Motor neuron (in vitro differentiated cells): ENCODE data around the gene TIMMDC1. TPM values are rescaled to one million over a fixed set of nuclear protein-coding genes. Genes with fewer than 3 reads are reported as not detected.
A peak's percentile ranks its signal among the peaks of the same experiment; 100 is the strongest.

ENCODE experiments used
- ATAC-seq, 8 experiments: fragments of 200-7000 bp; cut with Tn5 transposase; replicated peaks in 6 of 8; 2 replicates each; pipeline ENCODE4 v1.8.0; 2021; ENCODE audit warnings: mild to moderate bottlenecking in 8 of 8, moderate library complexity in 8 of 8
- H3K27ac ChIP-seq, 2 donors: fragments of 250-450 bp; sonication (Bioruptor Pico); 2 replicates each; pipeline ENCODE4 v1.9.0; 2021; ENCODE audit warnings: antibody characterized with exemption in 2 of 2, mild to moderate bottlenecking in 2 of 2, moderate library complexity in 1 of 2
- H3K4me1 ChIP-seq, 2 donors: fragments of 250-450 bp; sonication (Bioruptor Pico); replicated peaks in 1 of 2; 2 replicates each; pipeline ENCODE4 v1.6.1; 2021; ENCODE audit warnings: antibody characterized with exemption in 2 of 2, mild to moderate bottlenecking in 2 of 2, moderate library complexity in 1 of 2
- H3K4me3 ChIP-seq, 5 donors: fragments of 250-450 bp; sonication (Bioruptor Pico); 2 replicates each; pipeline ENCODE4 v1.9.0; 2021; ENCODE audit warnings: antibody characterized with exemption in 5 of 5, mild to moderate bottlenecking in 5 of 5, moderate library complexity in 4 of 5
- WGBS, 10 experiments: fragments of 450-650 bp; shearing (Covaris generic); methylation state at CpG; one replicate each; pipeline ENCODE4 v1.0.0; 2022; 5-methylcytosine and 5-hydroxymethylcytosine counted together
- in situ Hi-C, 9 experiments: fragments of 400-800 bp; cut with MboI; loops; one replicate each; pipeline ENCODE4 v1.15.0; 2021; ENCODE audit warnings: low sequenced_read_pairs in 9 of 9, low pct_unique_long_range_greater_than_20kb in 2 of 9; ENCODE audit not compliant: unreplicated experiment in 9 of 9
- total RNA-seq, 8 experiments: library from RNA; unstranded; fragments of 300-600 nt; gene quantifications; 2 replicates each; pipeline versions ENCODE4 v1.2.3 to v1.2.4, GENCODE V29; 2022

Gene TIMMDC1
- total RNA-seq = 100 to 1,000 TPM in 1 of 8 experiments, 10 to 100 TPM in 7; 51.9 to 101 (median 75.1) TPM

GRCh38 chr3:119498186-119499011 lies at the start of gene TIMMDC1:
Gene TIMMDC1, plus strand, starts transcription at chr3:119498547. Its CDS starts 187 bp downstream, at chr3:119498734.
- WGBS, 10 experiments = 0 to 2% (median 0%) methylated on average over 5 to 12 of the region's 58 CpGs; no CpG with 5 or more reads in 1 of the 10 experiments
- in situ Hi-C loops = no loop called here
- Histone ChIP-seq H3K4me1 (peaks cover 12 to 21% of the 10 kb centered on the region in 2 donors), H3K27ac (peak within 1 kb of the TSS; percentile 87 to 95), H3K4me3 (peak within 1 kb of the TSS; percentile 72 to 100 (median 83))
- ATAC-seq = peak; percentile 95 to 99 (median 98)

DNA sequence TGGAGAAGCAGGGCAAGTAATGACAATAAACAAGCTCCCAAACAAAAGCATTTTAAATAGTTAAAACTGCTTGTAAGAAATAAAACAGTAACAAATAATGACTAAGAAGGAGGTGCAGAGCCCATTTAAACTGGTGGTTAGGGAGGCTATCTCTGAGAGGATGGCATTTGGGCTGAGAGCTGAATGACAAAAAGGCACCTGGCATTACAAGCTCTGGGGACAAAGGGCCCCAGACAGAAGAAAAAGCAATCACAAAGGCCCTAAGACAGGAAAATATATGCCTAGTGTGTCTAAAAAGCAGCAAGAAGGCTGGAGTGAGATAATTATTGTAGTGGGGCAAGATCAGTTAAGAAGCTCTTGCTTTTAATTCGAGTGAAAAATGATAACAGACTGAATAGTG lies 44.5 kb upstream of the TIMMDC1 start:
- Histone ChIP-seq H3K4me1 (peaks cover 4 to 5% of the 10 kb centered on the region in 2 donors), H3K27ac (no peak overlapping the region), H3K4me3 (no peak overlapping the region)
- in situ Hi-C loops = loop anchor here in 1 of 9 experiments (25.0 kb wide), 1 partner anchor 233 kb away; the partner anchor contains the start of gene COX17
- ATAC-seq = peak in 4 of 8 experiments; percentile 6 to 91 (median 52)
- 0 to 100% (median 33%) methylated on average over 1 of the region's 1 CpG; no CpG with 5 or more reads in 3 of the 10 experiments for WGBS, 10 experiments

DNA sequence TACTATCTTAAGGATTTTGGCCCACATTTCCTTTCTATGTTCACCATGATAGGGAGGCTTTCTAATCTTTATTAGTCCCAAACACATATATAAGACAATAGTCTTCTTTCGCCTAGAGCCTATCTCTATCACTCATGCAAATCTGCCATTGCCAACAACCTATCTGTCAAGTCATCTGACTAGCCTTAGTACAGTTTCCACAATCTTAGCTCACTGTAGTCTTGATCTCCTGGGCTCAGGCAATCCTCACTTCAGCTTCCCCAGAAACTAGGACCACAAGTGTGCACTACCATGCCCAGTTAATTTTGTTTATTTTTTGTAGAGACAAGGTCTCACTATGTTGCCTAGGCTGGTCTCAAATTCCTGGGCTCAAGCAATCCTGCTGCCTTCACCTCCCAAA lies 41.9 kb upstream of the TIMMDC1 start:
- in situ Hi-C loops = loop anchor here in 1 of 9 experiments (25.0 kb wide), 1 partner anchor 231 kb away; the partner anchor contains the start of gene COX17
- Histone ChIP-seq H3K4me3 (no peak overlapping the region), H3K4me1 (peaks cover 5 to 8% of the 10 kb centered on the region in 2 donors), H3K27ac (no peak overlapping the region)
- no peak for ATAC-seq
- 100% methylated on average over 1 of the region's 1 CpG; no CpG with 5 or more reads in 5 of the 10 experiments for WGBS, 10 experiments

DNA sequence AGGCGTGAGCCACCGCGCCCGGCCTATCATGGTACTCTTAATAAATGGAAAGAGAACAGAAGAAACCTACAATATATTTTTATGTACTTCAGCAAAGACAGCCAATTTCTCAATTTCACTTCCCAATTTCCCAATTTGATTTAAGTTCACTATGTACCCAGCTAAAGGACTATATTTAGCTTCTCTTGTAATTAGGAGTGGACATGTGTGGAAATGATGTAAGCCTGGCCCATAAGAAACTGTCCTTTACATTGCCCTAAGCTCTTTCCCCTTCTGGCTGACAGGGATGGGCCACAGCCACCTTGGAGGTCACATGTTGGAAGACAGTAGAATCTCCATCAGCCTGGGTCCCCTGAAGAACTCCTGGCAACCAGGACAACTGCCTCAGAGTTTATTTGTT lies 41.1 kb upstream of the TIMMDC1 start:
- no peak for ATAC-seq
- WGBS, 10 experiments = 94 to 100% (median 100%) methylated on average over 3 to 4 of the region's 4 CpGs; no CpG with 5 or more reads in 4 of the 10 experiments
- in situ Hi-C loops = loop anchor here in 1 of 9 experiments (25.0 kb wide), 1 partner anchor 230 kb away; the partner anchor contains the start of gene COX17

DNA sequence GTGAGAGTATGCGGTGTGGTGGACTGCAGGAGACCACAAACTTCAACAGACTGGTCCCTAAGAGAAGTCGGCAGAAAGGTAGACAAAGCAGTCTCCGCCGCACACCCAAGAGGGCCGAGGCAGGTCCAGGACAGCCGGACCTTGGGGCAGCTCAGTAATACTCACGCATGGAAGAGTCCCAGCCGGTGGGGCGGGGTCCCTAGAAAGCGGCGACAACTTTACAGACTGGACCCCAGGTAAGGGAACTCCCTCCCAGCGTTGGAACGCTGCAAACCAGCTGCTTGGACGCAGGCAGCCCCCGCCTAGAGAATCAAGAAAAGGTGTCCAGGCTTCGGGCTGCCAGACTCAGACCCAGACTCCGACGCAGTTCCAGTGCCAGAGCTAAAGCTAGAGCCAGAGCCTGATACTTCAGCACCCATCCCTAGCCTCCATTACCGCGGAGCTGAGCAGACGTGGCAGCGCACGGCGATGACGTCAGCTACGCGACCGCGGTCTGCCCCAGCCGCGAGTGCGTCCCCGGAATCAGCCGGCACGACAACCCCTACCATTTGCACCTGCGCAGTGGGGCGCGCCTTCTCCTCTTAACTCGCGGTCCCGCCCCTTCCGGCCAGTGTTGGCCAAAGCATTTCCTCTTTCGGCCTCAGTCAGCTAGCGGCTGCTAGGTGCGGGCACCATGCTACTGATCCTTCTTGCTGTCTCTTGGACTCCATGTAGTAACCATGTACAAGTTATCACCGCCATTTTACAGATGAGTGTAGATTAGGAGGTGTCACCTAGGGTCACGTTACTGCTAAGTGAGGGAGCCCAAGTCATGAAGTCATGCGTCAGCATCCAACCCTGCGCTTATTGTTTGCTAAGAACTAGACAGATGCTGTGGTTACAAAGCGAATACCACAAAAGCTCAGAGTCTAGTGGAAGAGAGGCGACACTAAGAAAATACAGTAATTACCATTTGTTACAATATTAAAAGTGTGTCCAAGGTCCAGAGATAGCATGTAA lies 34.9 kb upstream of the TIMMDC1 start, which contains the start of gene TMEM39A:
TMEM39A (minus strand) TSS at position 445 of the 999 bp plus-strand sequence. CDS start 1,541 bp downstream, outside the sequence.
- WGBS, 10 experiments = 0 to 59% (median 1%) methylated on average over 2 to 37 of the region's 51 CpGs; no CpG with 5 or more reads in 1 of the 10 experiments
- ATAC-seq = peak; percentile 95 to 98 (median 96)
- H3K4me1 ChIP-seq = peaks cover 14 to 24% of the 10 kb centered on the region in 2 donors
- peak within 1 kb of the TSS; percentile 95 to 99 for H3K27ac ChIP-seq
- in situ Hi-C loops = loop anchor here in 1 of 9 experiments (25.0 kb wide), 1 partner anchor 224 kb away; the partner anchor contains the start of gene COX17
- peak within 1 kb of the TSS; percentile 74 to 92 (median 84) for H3K4me3 ChIP-seq

More for the DNA sequence above, 41.1 kb upstream of the TIMMDC1 start:
- Histone ChIP-seq H3K4me1 (peaks cover 10 to 15% of the 10 kb centered on the region in 2 donors), H3K4me3 (no peak overlapping the region), H3K27ac (no peak overlapping the region)

DNA sequence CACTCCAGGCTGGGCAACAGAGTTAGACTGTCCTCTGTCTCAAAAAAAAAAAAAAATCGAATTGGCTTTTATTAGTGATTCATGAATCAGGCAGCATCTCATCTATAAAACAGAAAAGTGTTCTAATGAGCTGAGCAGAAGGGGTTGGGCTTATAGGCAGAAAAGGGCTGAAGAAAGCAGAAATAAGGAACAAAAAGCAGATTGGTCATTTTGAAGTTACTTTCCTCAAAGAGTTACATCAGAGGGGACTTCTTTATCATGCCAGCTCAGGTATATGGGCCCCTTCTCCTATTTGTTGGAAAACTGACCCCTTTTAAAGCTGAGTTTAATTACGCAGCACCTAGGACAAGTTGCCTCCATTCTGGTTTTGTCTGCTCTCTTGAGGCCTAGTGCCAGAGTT lies 30.3 kb upstream of the TIMMDC1 start:
- Histone ChIP-seq H3K27ac (no peak overlapping the region), H3K4me1 (peaks cover 17 to 19% of the 10 kb centered on the region in 2 donors), H3K4me3 (peak overlapping the region in 1 of 5 donors; percentile 87)
- in situ Hi-C loops = loop anchor here in 1 of 9 experiments (25.0 kb wide), 1 partner anchor 219 kb away; the partner anchor contains the start of gene COX17
- no peak for ATAC-seq
- 29 to 86% (median 79%) methylated on average over 1 to 2 of the region's 2 CpGs; no CpG with 5 or more reads in 4 of the 10 experiments for WGBS, 10 experiments

GRCh38 chr3:119469418-119470189 lies 28.7 kb upstream of the TIMMDC1 start:
- Histone ChIP-seq H3K4me1 (peaks cover 13% of the 10 kb centered on the region in 2 donors), H3K4me3 (peak overlapping the region; percentile 74 to 92 (median 81)), H3K27ac (peak overlapping the region; percentile 65 to 73)
- 5 to 75% (median 22%) methylated on average over 2 to 14 of the region's 16 CpGs; no CpG with 5 or more reads in 1 of the 10 experiments for WGBS, 10 experiments
- ATAC-seq = peak in 3 of 8 experiments; percentile 14 to 21 (median 21)
- in situ Hi-C loops = loop anchor here in 1 of 9 experiments (25.0 kb wide), 1 partner anchor 218 kb away; the partner anchor contains the start of gene COX17

DNA sequence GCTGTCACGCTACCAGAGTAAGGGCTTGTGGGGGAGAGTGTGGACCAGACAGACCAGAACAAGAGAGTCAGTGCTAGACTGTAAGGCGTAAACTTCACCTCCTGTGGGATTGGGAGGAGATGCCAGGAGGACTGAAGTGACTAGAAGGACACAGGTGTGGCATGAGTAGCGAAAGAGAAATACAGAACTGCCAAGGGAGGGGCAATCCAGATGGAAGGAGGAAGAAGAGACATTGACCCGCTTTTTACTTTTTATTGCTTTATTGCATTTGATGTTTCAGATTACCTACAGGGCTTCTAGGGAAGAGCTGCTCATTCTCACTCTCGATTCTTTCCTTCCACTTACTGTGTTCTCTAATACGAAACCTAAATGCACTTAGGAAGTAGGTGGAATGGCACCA lies 27.5 kb upstream of the TIMMDC1 start:
- in situ Hi-C loops = loop anchor here in 1 of 9 experiments (25.0 kb wide), 1 partner anchor 216 kb away; the partner anchor contains the start of gene COX17
- H3K27ac ChIP-seq = no peak overlapping the region
- 80 to 100% (median 100%) methylated on average over 1 to 5 of the region's 6 CpGs; no CpG with 5 or more reads in 1 of the 10 experiments for WGBS, 10 experiments
- H3K4me1 ChIP-seq = peaks cover 13% of the 10 kb centered on the region in 2 donors
- ATAC-seq = no peak
- H3K4me3 ChIP-seq = no peak overlapping the region

DNA sequence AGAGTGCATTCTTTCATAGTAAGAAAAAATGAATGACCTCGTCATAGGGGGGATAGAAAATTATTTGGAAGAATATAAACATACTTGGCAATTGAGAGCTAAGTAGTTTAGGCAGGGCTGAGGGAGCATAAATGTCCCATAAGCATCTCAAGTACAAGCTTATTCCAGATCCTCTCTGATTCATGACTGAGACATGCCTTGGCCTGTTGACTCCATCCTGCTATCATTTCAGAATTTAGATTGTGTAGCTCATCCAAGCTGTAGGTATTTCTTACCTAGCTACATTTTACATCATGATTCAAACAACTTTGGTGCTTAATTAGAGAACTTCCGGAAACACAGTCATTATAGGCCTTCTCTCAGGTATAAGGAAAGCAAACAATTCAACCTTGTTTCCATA lies 17.3 kb upstream of the TIMMDC1 start:
- ATAC-seq = no peak
- in situ Hi-C loops = no loop called here
- no peak overlapping the region for H3K27ac ChIP-seq
- no peaks in the 10 kb centered on the region for H3K4me1 ChIP-seq
- WGBS, 10 experiments = 67 to 100% (median 94%) methylated on average over 1 to 2 of the region's 2 CpGs; no CpG with 5 or more reads in 1 of the 10 experiments
- H3K4me3 ChIP-seq = no peak overlapping the region

GRCh38 chr3:119483101-119483500 lies 15.2 kb upstream of the TIMMDC1 start:
- ATAC-seq = no peak
- no peaks in the 10 kb centered on the region for H3K4me1 ChIP-seq
- no peak overlapping the region for H3K4me3 ChIP-seq
- WGBS, 10 experiments = 25 to 100% (median 88%) methylated on average over 1 of the region's 1 CpG; no CpG with 5 or more reads in 1 of the 10 experiments
- H3K27ac ChIP-seq = no peak overlapping the region
- in situ Hi-C loops = no loop called here

- no peak for ATAC-seq
- H3K4me3 ChIP-seq = no peak overlapping the region
- H3K27ac ChIP-seq = no peak overlapping the region
- no peaks in the 10 kb centered on the region for H3K4me1 ChIP-seq
- 60 to 100% (median 91%) methylated on average over 1 to 2 of the region's 2 CpGs; no CpG with 5 or more reads in 1 of the 10 experiments for WGBS, 10 experiments
- in situ Hi-C loops = no loop called here
Observed at GRCh38 chr3:119485563-119485962, 12.8 kb upstream of the TIMMDC1 start.
